Activated T-cell treated with anti-CD3 and anti-CD28 coated beads, Interleukin-2, amount 50 U/mL, for 48 hours (primary cell): ENCODE results near the gene IQCB1.

Experiments used
- DNase-seq, 2 experiments: peaks; one replicate each; pipeline ENCODE4 v3.0.0-alpha.2; 2020

Gene IQCB1

DNA sequence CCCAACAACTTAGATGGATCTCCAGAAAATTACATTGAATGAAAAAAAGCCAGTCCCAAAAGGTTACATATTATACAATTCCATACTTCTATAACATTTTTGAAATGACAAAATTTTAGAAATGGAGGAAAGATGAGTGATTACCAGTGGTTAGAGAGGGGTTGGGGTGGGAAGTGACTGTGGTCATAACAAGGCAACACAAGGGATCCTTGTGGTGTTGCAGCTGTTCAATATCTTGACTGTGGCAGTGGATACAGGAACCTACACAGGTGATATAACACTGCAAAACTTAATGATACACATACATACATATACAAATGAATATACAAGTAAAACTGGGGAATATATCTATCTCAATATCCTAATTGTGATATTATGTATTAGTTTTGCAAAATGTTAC, 95.0 kb downstream of the IQCB1 start:
- DNase-seq = no peak

DNA sequence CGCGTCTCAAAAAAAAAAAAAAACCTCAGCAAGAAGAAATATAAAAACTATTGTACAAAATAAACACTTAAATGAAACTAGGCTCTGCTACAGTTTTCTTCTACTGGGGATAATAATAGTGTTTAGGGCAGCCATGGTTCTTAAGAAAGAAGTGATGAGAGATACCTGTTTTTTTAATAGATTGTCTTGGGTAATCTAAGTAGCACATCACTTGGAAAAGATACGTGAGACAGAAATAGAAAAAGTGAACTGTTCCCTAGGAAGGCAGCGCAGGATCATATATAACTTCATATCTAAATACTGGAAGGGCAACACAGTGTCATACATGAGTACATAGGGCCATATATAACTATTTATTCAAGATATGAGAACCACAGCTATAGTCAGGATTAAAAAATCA, 97.2 kb downstream of the IQCB1 start:
- no peak for DNase-seq

DNA sequence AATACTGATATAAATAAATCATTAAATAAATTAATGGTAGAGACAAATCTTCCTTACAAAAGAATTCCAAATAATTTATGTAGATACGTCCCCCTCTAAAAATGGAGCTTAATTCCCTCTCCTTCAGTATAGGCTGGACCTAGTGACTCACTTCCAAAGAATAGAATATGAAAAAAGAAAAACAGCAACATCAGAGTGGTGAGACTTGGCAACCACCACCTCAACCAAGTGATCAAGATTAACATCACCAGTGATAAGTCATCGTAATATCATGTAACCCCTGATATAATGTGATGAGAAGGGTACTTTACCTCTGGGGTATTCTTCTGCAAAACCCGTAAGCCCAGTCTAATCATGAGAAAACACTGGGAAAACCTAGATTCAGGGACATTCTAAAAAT, 98.7 kb downstream of the IQCB1 start:
- DNase-seq = no peak

DNA sequence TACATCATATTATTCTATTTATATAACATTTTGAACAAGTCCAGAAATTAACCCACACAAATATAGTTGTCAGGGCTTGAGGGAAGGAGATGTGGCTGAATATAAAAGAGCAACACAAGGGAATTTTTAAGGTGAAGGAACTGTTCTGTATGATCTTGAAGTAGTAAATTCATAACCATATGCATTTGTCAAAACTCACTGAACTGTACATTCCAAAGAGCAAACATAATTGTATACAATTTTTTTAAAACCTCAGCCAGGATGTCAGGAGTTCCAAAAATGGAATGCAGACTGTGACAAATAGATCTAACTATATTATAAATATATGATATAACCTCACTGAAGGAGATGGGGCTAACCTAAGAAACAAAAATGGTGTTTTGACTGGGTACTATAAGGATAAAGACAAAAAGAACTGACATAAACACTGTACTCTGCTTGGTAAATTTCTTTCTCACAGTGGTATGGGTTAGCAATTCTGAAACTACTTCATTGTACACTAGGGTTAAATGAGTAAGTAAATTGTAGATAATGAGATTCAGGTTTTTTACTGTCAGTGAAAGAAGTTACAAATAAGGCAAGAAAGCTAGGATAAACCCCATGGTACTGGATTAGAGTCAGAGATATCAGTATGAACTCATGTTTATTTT, 99.7 kb downstream of the IQCB1 start:
- no peak for DNase-seq

DNA sequence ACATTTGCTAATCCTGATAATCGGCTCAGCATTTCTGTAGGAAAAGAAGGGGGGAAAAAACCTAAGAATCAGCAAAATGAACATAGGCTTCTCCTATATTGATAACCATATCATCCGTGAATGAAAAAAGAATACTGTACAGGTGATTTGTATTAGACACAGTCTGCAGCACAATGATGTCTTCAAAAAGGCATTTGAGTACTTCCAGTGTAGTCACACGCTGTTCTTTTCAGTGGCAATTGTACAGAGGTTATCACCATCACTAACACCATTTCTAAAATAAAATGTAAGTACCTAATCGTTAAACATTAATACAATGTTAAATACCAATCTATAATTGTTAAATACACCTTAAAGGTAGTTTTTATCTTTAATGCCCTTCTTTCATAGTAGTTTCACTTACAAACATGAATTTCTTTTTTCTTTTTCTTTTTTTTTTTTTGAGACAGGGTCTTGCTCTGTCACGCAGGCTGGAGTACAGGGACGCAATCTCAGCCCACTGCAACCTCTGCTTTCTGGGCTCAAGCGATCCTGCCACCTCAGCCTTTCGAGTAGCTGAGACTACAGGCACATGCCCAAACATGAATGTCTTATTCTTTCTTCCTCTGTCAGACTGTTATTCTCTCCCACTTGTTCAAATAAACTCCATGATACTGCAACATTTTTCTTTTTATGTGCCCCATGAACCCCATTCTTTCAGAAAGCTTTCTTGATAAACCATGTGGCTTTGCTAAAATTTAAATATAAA, 103.7 kb downstream of the IQCB1 start:
- DNase-seq = no peak

DNA sequence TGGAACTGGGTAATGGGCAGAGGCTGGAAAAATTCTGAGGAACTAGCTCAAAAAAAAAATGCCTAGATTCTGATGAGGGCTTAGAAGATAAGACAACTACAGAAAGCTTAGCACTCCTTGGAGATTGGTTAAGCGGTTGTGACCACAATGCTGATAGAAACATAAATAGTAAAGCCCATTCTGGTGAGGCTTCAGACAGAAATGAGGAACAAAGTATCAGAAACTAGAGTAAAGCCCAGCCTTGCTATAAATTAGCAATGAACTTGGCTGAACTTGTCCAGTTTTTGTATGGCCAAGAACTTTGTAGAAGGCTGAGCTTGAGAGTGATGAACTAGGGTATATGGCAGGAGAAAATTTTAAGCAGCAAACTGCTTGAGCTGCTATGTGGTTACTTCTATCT, 110.7 kb downstream of the IQCB1 start:
- DNase-seq = no peak

DNA sequence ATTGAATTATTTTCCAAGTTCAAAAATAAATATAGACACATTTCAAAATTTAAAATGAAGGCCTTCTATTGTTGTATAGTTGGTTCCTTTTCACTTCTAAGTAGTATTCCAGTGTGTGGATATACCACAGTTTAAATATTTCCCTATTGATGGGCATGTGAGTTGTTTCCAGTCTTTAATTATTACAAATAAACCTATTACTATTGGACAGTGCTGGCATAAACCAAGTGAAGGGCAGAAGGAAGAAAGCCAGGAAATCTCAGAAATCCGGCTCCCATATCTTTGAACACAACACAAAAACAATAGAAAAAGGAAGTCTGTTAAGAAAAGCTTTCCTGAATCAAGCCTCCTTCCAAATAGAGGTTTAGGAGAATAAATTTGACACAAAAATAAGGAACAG, 111.4 kb downstream of the IQCB1 start:
- DNase-seq = no peak

DNA sequence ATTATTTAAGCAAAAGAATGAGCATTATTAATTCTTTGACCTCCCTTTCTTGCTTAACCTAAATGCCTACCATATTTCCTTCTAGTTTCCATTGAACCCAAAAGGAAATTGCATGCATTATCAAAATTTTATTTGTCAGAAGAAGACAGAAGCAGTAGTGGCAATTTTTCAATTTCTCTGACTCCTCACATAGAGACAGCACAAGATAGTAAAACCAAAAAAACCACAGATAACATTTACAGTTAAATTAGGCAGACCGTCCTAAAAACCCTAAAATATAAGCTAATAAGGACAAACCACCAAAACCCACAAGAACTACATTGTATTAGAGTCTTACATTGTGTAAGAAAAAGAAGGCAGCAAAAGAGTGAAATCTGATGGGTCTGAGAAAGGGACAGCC, 112.4 kb downstream of the IQCB1 start:
- no peak for DNase-seq

DNA sequence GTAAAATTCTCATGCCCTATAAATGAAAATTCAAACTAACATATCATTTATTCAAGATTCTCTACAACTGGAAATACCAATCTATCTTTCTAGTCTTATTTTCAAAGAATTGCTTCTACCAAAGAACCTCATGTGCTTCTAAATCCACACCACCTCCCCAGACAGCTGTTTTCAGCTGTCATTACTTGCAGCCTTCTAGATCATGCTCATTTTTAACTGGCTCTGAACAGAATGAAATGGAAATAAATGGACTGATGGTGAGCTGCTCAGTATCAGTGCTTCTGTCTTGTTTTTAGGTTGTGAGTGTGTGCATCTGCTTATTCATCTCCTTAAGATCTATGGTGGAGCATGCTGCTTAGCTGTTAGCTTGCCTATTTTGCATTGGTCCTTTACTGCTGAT, 114.7 kb downstream of the IQCB1 start:
- no peak for DNase-seq
